ENCODE measurements around the gene AATF. TPM values are rescaled to one million over a fixed set of nuclear protein-coding genes. Genes with fewer than 3 reads are reported as not detected.

Gene AATF
- polyA plus RNA-seq, 3 donors, result 24.3 to 57.9 (median 41.1) TPM

GRCh38 chr17:36951084-36951789 lies 2.5 kb downstream of the AATF start:
- H4K20me1 ChIP-seq (ENCODE audit: insufficient read depth, low read length), result peaks cover 53% of the 10 kb centered on the region
- peaks cover 48 to 60% of the 10 kb centered on the region in 2 donors for H3K36me3 ChIP-seq (replicated peaks in 1 of 2; ENCODE audit: control insufficient read depth in 1 of 2, insufficient read depth in 2 of 2, low read length in 2 of 2)
- no peak overlapping the region for H3K27ac ChIP-seq (ENCODE audit: low read depth in 1 of 2, low read length in 2 of 2)
- TF ChIP-seq CTCF (IDR thresholded peaks at IDR 0.05), result no peak
- Mint-ChIP-seq H3K4me3 (no peak overlapping the region), H3K27me3 (ENCODE audit: low read depth in 3 of 3) (peaks cover 15 to 19% (median 16%) of the 10 kb centered on the region in 3 donors), H3K27ac (no peak overlapping the region), H3K4me1 (peaks cover 41% of the 10 kb centered on the region), H3K9me3 (peaks cover 0 to 20% (median 1%) of the 10 kb centered on the region in 7 donors), H3K36me3 (peaks cover 56 to 63% of the 10 kb centered on the region in 2 donors)
- no peak overlapping the region for H3K4me2 ChIP-seq (replicated peaks; ENCODE audit: extremely low read depth, low read length, poor library complexity, severe bottlenecking)
- H3K27me3 ChIP-seq (ENCODE audit: control insufficient read depth in 2 of 2, insufficient read depth in 2 of 2, low read length in 2 of 2), result peaks cover 18 to 19% of the 10 kb centered on the region in 2 donors
- peaks cover 0 to 9% of the 10 kb centered on the region in 2 donors for H3K9me3 ChIP-seq (replicated peaks in 1 of 2; ENCODE audit: control insufficient read depth in 1 of 2, insufficient read depth in 1 of 2, low read length in 2 of 2)
- H3K4me1 ChIP-seq (ENCODE audit: control insufficient read depth in 1 of 2, insufficient read depth in 2 of 2, low read length in 2 of 2), result peaks cover 17 to 24% of the 10 kb centered on the region in 2 donors
- DNase-seq, result no peak
- WGBS (ENCODE audit: insufficient coverage), result no CpG with 5 or more reads among the region's 5 CpGs
- H3K4me3 ChIP-seq (replicated peaks in 1 of 3; ENCODE audit: low read depth in 2 of 3, low read length in 3 of 3), result no peak overlapping the region
- no peak overlapping the region for H2AFZ ChIP-seq (ENCODE audit: insufficient read depth, low read depth, low read length, poor library complexity, severe bottlenecking)
- intact Hi-C loops (cut with micrococcal nuclease), result loop anchor here in 1 of 2 donors (10.0 kb wide), 1 partner anchor 406 kb away; the partner anchor contains the start of gene GGNBP2
- H3K9ac ChIP-seq (ENCODE audit: insufficient read depth, low read length, poor library complexity, severe bottlenecking), result no peak overlapping the region
- peaks cover 43% of the 10 kb centered on the region for H3K79me2 ChIP-seq (ENCODE audit: insufficient read depth, low read length)

GRCh38 chr17:36971508-36971907 lies 22.8 kb downstream of the AATF start:
- no CpG with 5 or more reads among the region's 4 CpGs for WGBS (ENCODE audit: insufficient coverage)
- Mint-ChIP-seq H3K27me3 (ENCODE audit: low read depth in 3 of 3) (no peaks in the 10 kb centered on the region), H3K27ac (no peak overlapping the region), H3K9me3 (no peaks in the 10 kb centered on the region), H3K4me3 (no peak overlapping the region), H3K4me1 (peaks cover 7% of the 10 kb centered on the region), H3K36me3 (peaks cover 66 to 71% of the 10 kb centered on the region in 2 donors)
- intact Hi-C loops (cut with micrococcal nuclease), result no loop called here
- Histone ChIP-seq H2AFZ (ENCODE audit: insufficient read depth, low read depth, low read length, poor library complexity, severe bottlenecking) (no peak overlapping the region), H3K9me3 (replicated peaks in 1 of 2; ENCODE audit: control insufficient read depth in 1 of 2, insufficient read depth in 1 of 2, low read length in 2 of 2) (no peaks in the 10 kb centered on the region), H3K27ac (ENCODE audit: low read depth in 1 of 2, low read length in 2 of 2) (no peak overlapping the region), H3K36me3 (replicated peaks in 1 of 2; ENCODE audit: control insufficient read depth in 1 of 2, insufficient read depth in 2 of 2, low read length in 2 of 2) (peaks cover 34 to 70% of the 10 kb centered on the region in 2 donors), H3K4me1 (ENCODE audit: control insufficient read depth in 1 of 2, insufficient read depth in 2 of 2, low read length in 2 of 2) (no peaks in the 10 kb centered on the region), H3K4me3 (replicated peaks in 1 of 3; ENCODE audit: low read depth in 2 of 3, low read length in 3 of 3) (no peak overlapping the region), H3K79me2 (ENCODE audit: insufficient read depth, low read length) (peaks cover 38% of the 10 kb centered on the region), H4K20me1 (ENCODE audit: insufficient read depth, low read length) (peaks cover 88% of the 10 kb centered on the region), H3K9ac (ENCODE audit: insufficient read depth, low read length, poor library complexity, severe bottlenecking) (no peak overlapping the region), H3K27me3 (ENCODE audit: control insufficient read depth in 2 of 2, insufficient read depth in 2 of 2, low read length in 2 of 2) (no peaks in the 10 kb centered on the region), H3K4me2 (replicated peaks; ENCODE audit: extremely low read depth, low read length, poor library complexity, severe bottlenecking) (no peak overlapping the region)
- no peak for DNase-seq
- no peak for TF ChIP-seq CTCF (IDR thresholded peaks at IDR 0.05)
